Spleen (tissue), 11 donors: ENCODE measurements around the gene MST1R. TPM values are rescaled to one million over a fixed set of nuclear protein-coding genes. Genes with fewer than 3 reads are reported as not detected.

Source experiments
- DNase-seq: peaks from one replicate; pipeline ENCODE4 v3.0.0-alpha.2; 2020
- H3K27ac ChIP-seq, 8 donors: fragments of 200-600 bp; sonication (generic) in 7 of 8; 1 replicate in 4 of 8; 2 replicates in 4 of 8; pipeline versions ENCODE4 v1.5.0 to v1.8.0; 2016 to 2021; ENCODE audit warnings: inconsistent platforms in 4 of 8, mild to moderate bottlenecking in 4 of 8, moderate library complexity in 1 of 8
- H3K27me3 ChIP-seq, 7 donors: fragments of 200-600 bp; sonication (generic) in 6 of 7; replicated peaks in 1 of 7; 1 replicate in 4 of 7; 2 replicates in 3 of 7; pipeline versions ENCODE4 v1.5.0 to v1.8.0; 2016 to 2021; ENCODE audit warnings: inconsistent platforms in 3 of 7, mild to moderate bottlenecking in 1 of 7
- H3K36me3 ChIP-seq, 6 donors: fragments of 200-600 bp; sonication (generic) in 5 of 6; 1 replicate in 4 of 6; 2 replicates in 2 of 6; pipeline versions ENCODE4 v1.5.0 to v1.8.0; 2016 to 2021; ENCODE audit warnings: inconsistent platforms in 2 of 6
- H3K4me1 ChIP-seq, 6 donors: fragments of 200-600 bp; sonication (generic) in 5 of 6; 1 replicate in 3 of 6; 2 replicates in 3 of 6; pipeline versions ENCODE4 v1.5.0 to v1.8.0; 2016 to 2021; ENCODE audit warnings: inconsistent platforms in 3 of 6
- H3K4me3 ChIP-seq, 8 donors: fragments of 200-600 bp; sonication (generic) in 7 of 8; 1 replicate in 4 of 8; 2 replicates in 4 of 8; pipeline versions ENCODE4 v1.5.0 to v1.8.0; 2016 to 2021; ENCODE audit warnings: inconsistent platforms in 4 of 8, mild to moderate bottlenecking in 4 of 8, moderate library complexity in 2 of 8
- H3K9me3 ChIP-seq, 8 donors: fragments of 200-600 bp; sonication (generic) in 7 of 8; 1 replicate in 4 of 8; 2 replicates in 4 of 8; pipeline versions ENCODE4 v1.5.0 to v1.8.0; 2016 to 2021; ENCODE audit warnings: inconsistent platforms in 4 of 8
- POLR2A ChIP-seq, 3 donors: fragments of 450-650 bp; IDR thresholded peaks; one replicate each; pipeline ENCODE4 v1.5.1; 2017; ENCODE audit warnings: antibody characterized with exemption in 3 of 3, mild to moderate bottlenecking in 1 of 3
- POLR2AphosphoS5 ChIP-seq, 3 donors: sonication (generic); formaldehyde crosslinking; IDR thresholded peaks; one replicate each; pipeline ENCODE4 v1.5.1; 2017; ENCODE audit warnings: antibody characterized with exemption in 3 of 3
- WGBS, 5 donors: extraction: QIAGEN DNeasy Blood & Tissue Kit in 3 of 5; methylation state at CpG; one replicate each; pipeline versions ENCODE4 v1.1.5 to v1.1.7; 2013 to 2018; 5-methylcytosine and 5-hydroxymethylcytosine counted together
- intact Hi-C: fragments of 100-400 bp; cut with DNase I; formaldehyde crosslinking; loops from one replicate; pipeline ENCODE4 v1.15.0; 2023; ENCODE audit warnings: low total_unique reads
- polyA plus RNA-seq, 3 donors: library from polyadenylated mRNA; stranded (reverse); fragments of 200-250 nt; gene quantifications; one replicate each; pipeline ENCODE4 v1.2.1, GENCODE V29; 2013
- total RNA-seq, 7 donors: library from RNA; depleted of rRNA in 3 of 7; stranded (reverse); fragments of >200 nt in 3 of 7; fragmentation: NEBNext Ultra II Directional in 4 of 7; extraction: Animal tissue kit (Norgen Biotek cat#: 25700) in 4 of 7; gene quantifications; one replicate each; pipeline versions ENCODE4 v1.1.0 to v1.2.1, GENCODE V29; 2016 to 2021
- TF ChIP-seq, protein P1 (sequence below), 11 experiments: fragments of 200-600 bp in 7 of 11; fragments of 450-650 bp in 4 of 11; sonication (generic) in 4 of 11; IDR thresholded peaks in 8 of 11; conservative IDR thresholded peaks in 3 of 11; 1 replicate in 7 of 11; 2 replicates in 4 of 11; pipeline versions ENCODE4 v1.4.0 to v1.8.0; 2016 to 2021; ENCODE audit warnings: antibody characterized with exemption in 11 of 11, inconsistent platforms in 4 of 11, mild to moderate bottlenecking in 1 of 11
- donor health status: healthy with polysubstance abuse.
- donor health status: DM: no; HTN: no; CAD: no; lungs with moderate emphysema.
- donor health status: DM: no; HTN: no; CAD: no.
- donor health status: Bipolar disorder and iron deficiency.
- donor health status: healthy.
- donor health status: DM: no; HTN: no; CAD: no.
- donor health status: DM: yes; HTN: yes; CAD: no.

MST1R gene
- total and polyA plus RNA-seq, 10 donors, result 1.1 to 7.7 (median 3.0) TPM

- peak overlapping the region in 5 of 8 donors; percentile 35 to 66 (median 40) for H3K4me3 ChIP-seq
- intact Hi-C loops, result no loop called here
- no peak overlapping the region for H3K27ac ChIP-seq
- no peak for DNase-seq
- H3K36me3 ChIP-seq, result no peaks in the 10 kb centered on the region
- no peaks in the 10 kb centered on the region for H3K9me3 ChIP-seq
- WGBS, 5 donors, result 3 to 15% (median 5%) methylated on average over 6 to 23 of the region's 23 CpGs
- peaks cover 13 to 79% (median 26%) of the 10 kb centered on the region in 7 donors for H3K27me3 ChIP-seq
- peaks cover 0 to 16% (median 14%) of the 10 kb centered on the region in 6 donors for H3K4me1 ChIP-seq
- TF ChIP-seq POLR2A (IDR thresholded peaks at IDR 0.05) (no peak), POLR2AphosphoS5 (IDR thresholded peaks at IDR 0.05) (no peak)
- TF ChIP-seq, protein P1, sequence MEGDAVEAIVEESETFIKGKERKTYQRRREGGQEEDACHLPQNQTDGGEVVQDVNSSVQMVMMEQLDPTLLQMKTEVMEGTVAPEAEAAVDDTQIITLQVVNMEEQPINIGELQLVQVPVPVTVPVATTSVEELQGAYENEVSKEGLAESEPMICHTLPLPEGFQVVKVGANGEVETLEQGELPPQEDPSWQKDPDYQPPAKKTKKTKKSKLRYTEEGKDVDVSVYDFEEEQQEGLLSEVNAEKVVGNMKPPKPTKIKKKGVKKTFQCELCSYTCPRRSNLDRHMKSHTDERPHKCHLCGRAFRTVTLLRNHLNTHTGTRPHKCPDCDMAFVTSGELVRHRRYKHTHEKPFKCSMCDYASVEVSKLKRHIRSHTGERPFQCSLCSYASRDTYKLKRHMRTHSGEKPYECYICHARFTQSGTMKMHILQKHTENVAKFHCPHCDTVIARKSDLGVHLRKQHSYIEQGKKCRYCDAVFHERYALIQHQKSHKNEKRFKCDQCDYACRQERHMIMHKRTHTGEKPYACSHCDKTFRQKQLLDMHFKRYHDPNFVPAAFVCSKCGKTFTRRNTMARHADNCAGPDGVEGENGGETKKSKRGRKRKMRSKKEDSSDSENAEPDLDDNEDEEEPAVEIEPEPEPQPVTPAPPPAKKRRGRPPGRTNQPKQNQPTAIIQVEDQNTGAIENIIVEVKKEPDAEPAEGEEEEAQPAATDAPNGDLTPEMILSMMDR (IDR thresholded peaks at IDR 0.05 in 8 of 11, conservative IDR thresholded peaks at IDR 0.05 in 3 of 11), result no peak
These were observed 34.7 kb downstream of the MST1R start for GRCh38 chr3:49868862-49869466.

- no peaks in the 10 kb centered on the region for H3K9me3 ChIP-seq
- H3K36me3 ChIP-seq, result no peaks in the 10 kb centered on the region
- no peak for DNase-seq
- H3K27me3 ChIP-seq, result peaks cover 13 to 85% (median 26%) of the 10 kb centered on the region in 7 donors
- TF ChIP-seq POLR2A (IDR thresholded peaks at IDR 0.05), result no peak
- 15 to 34% (median 21%) methylated on average over 7 of the region's 7 CpGs for WGBS, 5 donors
- no peak overlapping the region for H3K27ac ChIP-seq
- no peak overlapping the region for H3K4me3 ChIP-seq
- H3K4me1 ChIP-seq, result peaks cover 0 to 16% (median 14%) of the 10 kb centered on the region in 6 donors
- intact Hi-C loops, result no loop called here
These were observed 35.8 kb downstream of the MST1R start for GRCh38 chr3:49867871-49868321.

DNA sequence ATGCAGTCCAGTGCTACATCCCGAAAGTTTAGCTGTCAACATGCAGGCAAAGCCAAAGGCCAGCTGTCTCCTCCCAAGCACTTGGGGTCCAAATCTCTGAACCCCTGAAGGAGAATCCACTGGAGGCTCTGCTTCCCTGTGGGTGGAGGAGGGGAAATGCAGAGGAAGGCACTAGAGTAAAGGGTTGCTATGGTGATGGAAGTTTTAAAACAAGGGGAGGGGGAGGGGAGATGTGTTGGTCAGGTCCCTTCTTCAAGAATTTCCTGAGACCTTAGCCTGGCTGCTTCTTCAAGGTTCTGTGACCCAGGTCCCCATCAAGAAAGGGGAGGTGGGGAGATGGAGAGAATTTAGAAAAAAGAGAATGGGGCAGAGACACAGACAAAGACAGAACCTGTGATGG, 36.3 kb downstream of the MST1R start:
- 83 to 100% (median 92%) methylated on average over 1 of the region's 1 CpG for WGBS, 5 donors
- TF ChIP-seq POLR2AphosphoS5 (IDR thresholded peaks at IDR 0.05) (no peak), POLR2A (IDR thresholded peaks at IDR 0.05) (no peak)
- TF ChIP-seq, protein P1 (IDR thresholded peaks at IDR 0.05 in 8 of 11, conservative IDR thresholded peaks at IDR 0.05 in 3 of 11), result no peak
- Histone ChIP-seq H3K27me3 (peaks cover 13 to 85% (median 26%) of the 10 kb centered on the region in 7 donors), H3K9me3 (no peaks in the 10 kb centered on the region), H3K4me3 (no peak overlapping the region), H3K27ac (no peak overlapping the region), H3K4me1 (peaks cover 0 to 16% (median 14%) of the 10 kb centered on the region in 6 donors), H3K36me3 (no peaks in the 10 kb centered on the region)
- intact Hi-C loops, result no loop called here
- no peak for DNase-seq

DNA sequence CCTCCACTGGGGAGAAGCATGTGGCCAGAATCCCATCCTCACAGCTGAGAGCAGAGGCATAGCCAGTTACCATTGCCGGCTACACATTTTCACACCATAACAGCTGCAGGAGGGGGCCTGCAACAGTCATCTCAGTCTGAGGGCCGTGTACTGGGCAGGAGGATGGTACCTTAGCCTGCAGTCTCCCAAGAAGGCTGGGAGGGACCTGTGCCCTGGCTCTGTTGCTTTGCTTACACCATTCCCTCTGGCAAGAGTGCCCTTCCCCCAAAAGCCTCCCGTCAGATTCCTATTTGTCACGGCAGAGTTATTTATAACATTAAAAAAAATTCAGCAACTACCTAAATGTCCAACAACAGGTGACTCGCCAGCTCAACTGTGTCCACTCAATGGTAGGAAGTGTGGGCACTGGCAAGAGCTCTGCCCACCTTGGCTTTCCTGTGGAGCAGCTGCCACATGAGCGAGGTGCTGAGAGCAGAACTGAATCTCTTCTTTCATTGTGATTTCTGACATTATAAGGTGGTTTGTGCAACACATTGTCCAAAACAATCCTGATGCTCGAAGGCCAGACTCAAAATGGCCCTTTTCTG, 38.4 kb downstream of the MST1R start:
- Histone ChIP-seq H3K4me3 (no peak overlapping the region), H3K27ac (no peak overlapping the region), H3K9me3 (no peaks in the 10 kb centered on the region), H3K36me3 (no peaks in the 10 kb centered on the region), H3K4me1 (peaks cover 0 to 15% (median 14%) of the 10 kb centered on the region in 6 donors), H3K27me3 (peaks cover 12 to 73% (median 25%) of the 10 kb centered on the region in 7 donors)
- intact Hi-C loops, result no loop called here
- 46 to 73% (median 61%) methylated on average over 7 of the region's 7 CpGs for WGBS, 5 donors
- DNase-seq, result no peak
- TF ChIP-seq POLR2A (IDR thresholded peaks at IDR 0.05) (no peak), POLR2AphosphoS5 (IDR thresholded peaks at IDR 0.05) (no peak)
- TF ChIP-seq, protein P1 (IDR thresholded peaks at IDR 0.05 in 8 of 11, conservative IDR thresholded peaks at IDR 0.05 in 3 of 11), result no peak
